Stimulated activated CD4-positive, alpha-beta T cell treated with anti-CD3 and anti-CD28 coated beads, Interleukin-12 subunit alpha, Interleukin-12 subunit beta, amount 100 ng/mL, for 48 hours (primary cell): Measurements from ENCODE around the gene URAD.
"Not testable (repeated sequence)": the region's sequence is repeated elsewhere in the genome, so short reads cannot be mapped to it uniquely, and the experiment has no call there.

Experiments
- DNase-seq, 3 donors: peaks; one replicate each; pipeline ENCODE4 v3.0.0-alpha.2; 2020; ENCODE audit warnings: low read depth in 2 of 3, low spot score in 1 of 3

URAD gene

GRCh38 chr13:27988520-27988919 is at the start of gene URAD:
Gene URAD (minus strand): TSS chr13:27988693. CDS start chr13:27988637, 56 bp downstream.
- no peak for DNase-seq

- no peak for DNase-seq
These were observed 48.9 kb upstream of the URAD start for GRCh38 chr13:28037399-28037798.

- no peak for DNase-seq
These were observed 46.8 kb upstream of the URAD start for GRCh38 chr13:28035146-28035782.

DNA sequence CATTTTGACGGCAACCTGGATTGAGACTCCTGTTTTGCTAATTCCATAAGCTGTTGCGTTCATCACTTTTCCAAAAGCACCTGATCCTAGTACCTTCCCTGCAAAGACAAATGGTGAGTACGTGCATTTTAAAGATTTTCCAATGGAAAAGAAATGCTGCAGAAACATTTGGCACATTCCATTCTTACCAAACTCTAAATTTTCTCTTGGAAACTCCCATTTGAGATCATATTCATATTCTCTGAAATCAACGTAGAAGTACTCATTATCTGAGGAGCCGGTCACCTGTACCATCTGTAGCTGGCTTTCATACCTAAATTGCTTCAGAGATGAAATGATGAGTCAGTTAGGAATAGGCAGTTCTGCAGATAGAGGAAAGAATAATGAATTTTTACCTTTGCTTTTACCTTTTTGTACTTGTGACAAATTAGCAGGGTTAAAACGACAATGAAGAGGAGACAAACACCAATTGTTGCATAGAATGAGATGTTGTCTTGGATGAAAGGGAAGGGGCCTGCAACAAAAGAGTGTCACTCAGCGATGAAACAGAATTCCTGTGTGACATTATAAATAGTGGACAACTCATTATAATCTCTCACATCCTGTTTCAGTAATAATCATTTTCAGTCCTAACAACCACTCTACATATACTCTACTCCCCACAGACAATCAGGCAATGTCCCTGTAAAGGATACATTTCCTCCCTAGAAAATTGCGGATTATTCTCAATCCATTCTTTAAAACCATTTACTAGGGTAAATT is 45.6 kb upstream of the URAD start:
- DNase-seq: no peak

GRCh38 chr13:28032438-28032837 is 43.9 kb upstream of the URAD start:
- not testable (repeated sequence) for DNase-seq

DNA sequence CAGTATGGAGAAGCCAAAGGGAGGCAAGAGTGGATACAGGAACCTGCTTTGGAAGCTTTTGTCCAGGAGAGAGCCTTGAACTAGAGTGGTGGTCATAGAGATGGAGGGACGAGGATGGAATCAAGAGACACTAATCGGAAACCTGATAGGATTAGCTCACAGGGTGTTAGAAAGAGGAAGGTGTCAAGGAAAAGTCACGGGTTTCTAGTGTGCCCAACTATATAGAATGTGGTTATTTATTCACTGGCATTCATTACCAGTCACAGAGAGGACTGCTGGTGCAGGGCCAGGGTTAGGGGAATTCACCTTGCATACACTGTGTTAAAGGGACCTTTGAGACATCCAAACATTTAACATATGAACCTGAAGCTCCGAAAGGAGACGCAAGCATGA is 43.4 kb upstream of the URAD start:
- DNase-seq: no peak

- DNase-seq: no peak
These were observed 42.9 kb upstream of the URAD start for GRCh38 chr13:28031220-28031895.

DNA sequence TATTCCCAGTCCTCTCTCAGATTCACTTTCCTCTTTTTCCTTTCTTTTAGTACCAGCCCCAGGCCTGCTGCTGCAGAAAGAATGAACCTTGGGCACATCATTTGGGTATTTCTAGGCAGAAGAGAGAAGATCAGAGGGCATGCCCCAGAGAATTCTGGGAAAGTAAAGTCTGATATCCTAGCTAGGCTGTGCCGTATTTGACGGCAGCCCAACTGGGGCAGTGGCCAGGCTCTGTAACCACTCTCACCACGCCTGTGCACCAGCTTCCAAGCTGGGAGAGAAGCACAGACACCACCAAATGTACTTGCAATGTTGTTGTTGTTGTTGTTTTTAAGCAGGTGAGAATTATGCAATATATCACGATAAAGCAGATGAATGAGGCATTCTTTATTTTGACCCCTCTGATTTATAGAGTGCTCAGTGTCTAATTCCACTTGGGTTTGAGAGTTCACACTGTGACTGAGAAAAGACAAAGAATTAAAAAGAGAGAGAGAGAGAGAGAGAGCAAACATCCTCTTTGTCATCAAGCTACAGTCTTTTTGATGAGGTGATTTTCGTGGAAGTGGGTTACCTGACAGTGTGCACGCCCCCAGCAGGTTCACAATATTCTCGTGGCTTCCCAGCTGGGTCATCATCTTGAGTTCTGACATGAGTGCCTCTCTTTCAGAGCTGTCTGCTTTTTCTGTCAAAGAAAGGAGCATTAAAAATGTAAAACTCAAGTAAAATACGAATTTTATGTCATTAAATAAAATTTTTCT is 39.3 kb upstream of the URAD start:
- no peak for DNase-seq

- DNase-seq: no peak
These were observed 38.6 kb upstream of the URAD start for GRCh38 chr13:28027071-28027470.

DNA sequence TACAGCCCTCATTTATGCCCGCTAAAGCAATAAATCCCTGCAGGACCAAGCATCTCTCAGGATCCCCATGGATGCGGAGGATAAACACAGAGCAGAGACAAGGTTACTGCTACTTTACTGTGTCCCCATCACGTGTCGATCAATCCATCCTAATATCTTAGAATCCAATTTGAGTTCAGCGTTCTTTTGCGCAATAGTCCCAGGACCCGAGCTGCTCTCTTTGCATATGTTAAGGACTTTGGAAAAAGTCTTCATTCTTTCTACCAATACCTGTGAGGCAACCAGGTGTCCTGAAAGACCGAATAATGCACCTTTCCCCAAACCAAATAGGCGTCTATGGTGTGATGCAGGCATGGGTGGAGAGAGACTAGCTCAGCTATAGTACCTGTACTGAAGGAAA is 38.0 kb upstream of the URAD start:
- no peak for DNase-seq

GRCh38 chr13:28022848-28023518 is 34.5 kb upstream of the URAD start:
- DNase-seq: no peak

DNA sequence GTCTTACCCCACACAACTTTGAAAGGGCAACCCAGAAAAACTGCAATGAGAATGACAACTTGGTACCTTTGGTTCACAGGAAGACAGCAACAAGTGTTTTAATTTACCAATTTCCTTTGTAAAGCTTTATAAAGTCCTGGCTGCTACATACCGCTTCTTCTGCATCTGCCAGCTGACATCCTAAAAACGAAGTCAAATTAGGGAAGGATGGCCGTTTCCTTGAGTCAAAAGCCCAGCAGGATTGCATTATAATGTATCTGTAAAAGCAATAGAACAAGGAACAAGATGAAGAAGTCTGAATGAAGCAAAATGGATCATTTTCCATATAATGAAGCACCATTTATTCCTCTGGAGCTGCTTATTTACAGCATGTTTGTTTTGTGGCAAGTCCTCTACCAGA is 25.8 kb upstream of the URAD start:
- no peak for DNase-seq

GRCh38 chr13:28013482-28013881 is 25.0 kb upstream of the URAD start:
- no peak for DNase-seq

- no peak for DNase-seq
These were observed 24.4 kb upstream of the URAD start for GRCh38 chr13:28012896-28013295.

GRCh38 chr13:28012383-28012782 is 23.9 kb upstream of the URAD start:
- no peak for DNase-seq

- DNase-seq: no peak
These were observed 21.6 kb upstream of the URAD start for GRCh38 chr13:28010046-28010445.

- DNase-seq: not testable (repeated sequence)
These were observed 16.5 kb upstream of the URAD start for GRCh38 chr13:28005016-28005415.

GRCh38 chr13:28002886-28003698 is 14.6 kb upstream of the URAD start:
- no peak for DNase-seq

GRCh38 chr13:28001837-28002473 is 13.5 kb upstream of the URAD start:
- DNase-seq: no peak

DNA sequence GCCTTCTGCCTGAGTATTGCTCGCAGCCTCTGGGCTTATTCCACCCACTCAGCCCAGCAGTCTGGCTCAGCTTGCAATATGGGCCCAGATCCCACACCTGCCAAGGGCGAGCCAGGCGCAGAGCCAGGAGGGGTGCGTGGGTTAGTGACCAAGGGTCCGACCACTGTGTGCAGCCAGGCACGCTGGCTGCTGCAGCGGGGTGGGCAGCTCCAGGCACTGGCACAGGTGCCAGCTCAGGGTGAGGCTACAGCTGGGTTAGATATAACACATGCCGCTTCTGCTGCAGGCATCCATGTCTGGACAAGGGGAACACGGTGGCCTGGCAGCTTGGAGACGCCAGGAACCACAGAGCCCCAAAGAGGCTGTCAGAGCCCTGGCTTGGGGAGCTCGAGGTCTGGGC is 12.6 kb upstream of the URAD start:
- DNase-seq: no peak
